Mesothelial cell of epicardium (in vitro differentiated cells): ENCODE results near the gene KCNT1. TPM values are rescaled to one million over a fixed set of nuclear protein-coding genes. Genes with fewer than 3 reads are reported as not detected.

Experiments used
- DNase-seq, 2 experiments: peaks; one replicate each; pipeline ENCODE4 v3.0.0; 2021; ENCODE audit warnings: low spot score in 2 of 2; ENCODE audit not compliant: unreplicated experiment in 2 of 2
- H3K27ac Mint-ChIP-seq: 2 replicates; pipeline ENCODE4 v1.8.0; 2021; ENCODE audit warnings: mixed read lengths
- H3K27me3 Mint-ChIP-seq: 2 replicates; pipeline ENCODE4 v1.8.0; 2021; ENCODE audit warnings: low read depth, mixed read lengths
- H3K36me3 Mint-ChIP-seq: 2 replicates; pipeline ENCODE4 v1.8.0; 2021; ENCODE audit warnings: mixed read lengths
- H3K4me1 Mint-ChIP-seq: 2 replicates; pipeline ENCODE4 v1.8.0; 2021; ENCODE audit warnings: mixed read lengths
- H3K4me3 Mint-ChIP-seq: 2 replicates; pipeline ENCODE4 v1.8.0; 2021; ENCODE audit warnings: mild to moderate bottlenecking, moderate library complexity, mixed read lengths
- H3K9me3 Mint-ChIP-seq: 2 replicates; pipeline ENCODE4 v1.8.0; 2021; ENCODE audit warnings: mixed read lengths
- total RNA-seq: library from RNA; stranded (reverse); gene quantifications from 3 replicates; pipeline ENCODE4 v1.2.1, GENCODE V29; 2021
- TF ChIP-seq, protein P1 (sequence below): fragments of 200-600 bp; sonication (generic); IDR thresholded peaks from one replicate; pipeline ENCODE4 v1.5.0; 2021; ENCODE audit warnings: antibody characterized with exemption; ENCODE audit not compliant: unreplicated experiment

Gene KCNT1
- total RNA-seq, 1 donor from 2014 or later, result not detected

DNA sequence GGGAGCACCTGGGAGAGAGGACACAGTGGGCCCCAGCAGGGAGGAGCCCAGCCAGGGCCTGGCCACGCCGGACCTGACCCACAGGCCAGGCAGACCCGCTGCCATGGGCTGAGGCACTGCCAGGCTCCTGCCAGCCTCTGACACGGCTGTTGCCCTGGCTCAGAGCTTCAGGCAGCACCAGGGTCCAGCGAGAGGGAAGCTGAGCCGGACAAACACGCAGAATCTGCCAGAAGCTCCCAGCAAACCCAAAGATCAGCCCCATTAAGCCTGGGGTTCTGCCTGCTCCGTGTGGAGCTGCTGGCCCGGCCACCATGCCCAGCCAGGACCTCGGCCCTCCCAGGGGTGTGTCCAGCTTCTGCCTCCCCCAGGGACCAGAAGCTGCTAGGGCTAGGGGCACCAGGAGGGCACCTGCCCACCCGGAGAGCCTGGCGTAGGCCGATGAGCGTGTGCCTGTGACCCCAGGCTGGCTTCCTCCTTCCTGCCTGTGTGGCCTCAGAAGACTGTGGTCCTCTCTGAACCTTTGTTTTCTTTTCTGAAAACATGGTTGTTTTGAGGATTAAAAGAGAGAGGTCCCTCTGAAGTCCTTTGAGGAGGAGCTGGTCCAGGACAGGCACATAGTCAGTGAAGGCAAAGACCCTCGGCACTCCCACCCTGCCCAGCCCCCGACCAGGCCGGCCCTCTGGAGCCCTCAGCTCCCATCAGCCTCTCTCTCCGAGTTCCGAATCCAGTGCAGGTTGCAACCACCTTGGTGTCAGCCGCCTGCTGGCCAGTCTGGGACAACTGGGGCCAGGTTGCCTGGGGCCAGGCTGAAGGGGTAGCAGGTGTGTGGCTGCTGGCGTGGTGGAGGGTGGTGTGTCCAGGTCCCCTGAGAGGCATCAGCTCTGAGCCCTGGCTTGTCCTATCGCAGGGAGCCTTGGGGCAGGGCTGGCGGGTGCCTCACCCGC lies 39.6 kb downstream of the KCNT1 start:
- Mint-ChIP-seq H3K9me3 (no peaks in the 10 kb centered on the region), H3K4me3 (no peak overlapping the region), H3K36me3 (no peaks in the 10 kb centered on the region), H3K27ac (no peak overlapping the region), H3K27me3 (peaks cover 37% of the 10 kb centered on the region), H3K4me1 (no peaks in the 10 kb centered on the region)
- no peak for DNase-seq
- TF ChIP-seq, protein P1, sequence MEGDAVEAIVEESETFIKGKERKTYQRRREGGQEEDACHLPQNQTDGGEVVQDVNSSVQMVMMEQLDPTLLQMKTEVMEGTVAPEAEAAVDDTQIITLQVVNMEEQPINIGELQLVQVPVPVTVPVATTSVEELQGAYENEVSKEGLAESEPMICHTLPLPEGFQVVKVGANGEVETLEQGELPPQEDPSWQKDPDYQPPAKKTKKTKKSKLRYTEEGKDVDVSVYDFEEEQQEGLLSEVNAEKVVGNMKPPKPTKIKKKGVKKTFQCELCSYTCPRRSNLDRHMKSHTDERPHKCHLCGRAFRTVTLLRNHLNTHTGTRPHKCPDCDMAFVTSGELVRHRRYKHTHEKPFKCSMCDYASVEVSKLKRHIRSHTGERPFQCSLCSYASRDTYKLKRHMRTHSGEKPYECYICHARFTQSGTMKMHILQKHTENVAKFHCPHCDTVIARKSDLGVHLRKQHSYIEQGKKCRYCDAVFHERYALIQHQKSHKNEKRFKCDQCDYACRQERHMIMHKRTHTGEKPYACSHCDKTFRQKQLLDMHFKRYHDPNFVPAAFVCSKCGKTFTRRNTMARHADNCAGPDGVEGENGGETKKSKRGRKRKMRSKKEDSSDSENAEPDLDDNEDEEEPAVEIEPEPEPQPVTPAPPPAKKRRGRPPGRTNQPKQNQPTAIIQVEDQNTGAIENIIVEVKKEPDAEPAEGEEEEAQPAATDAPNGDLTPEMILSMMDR, result no peak

GRCh38 chr9:135743021-135743420 lies 41.0 kb downstream of the KCNT1 start:
- Mint-ChIP-seq H3K9me3 (no peaks in the 10 kb centered on the region), H3K4me3 (no peak overlapping the region), H3K27ac (no peak overlapping the region), H3K4me1 (no peaks in the 10 kb centered on the region), H3K27me3 (peaks cover 24% of the 10 kb centered on the region), H3K36me3 (no peaks in the 10 kb centered on the region)
- TF ChIP-seq, protein P1, result no peak
- no peak for DNase-seq

- Mint-ChIP-seq H3K27ac (no peak overlapping the region), H3K9me3 (no peaks in the 10 kb centered on the region), H3K27me3 (peaks cover 16% of the 10 kb centered on the region), H3K36me3 (no peaks in the 10 kb centered on the region), H3K4me3 (no peak overlapping the region), H3K4me1 (no peaks in the 10 kb centered on the region)
- no peak for DNase-seq
- TF ChIP-seq, protein P1, result no peak
These were observed 41.8 kb downstream of the KCNT1 start for GRCh38 chr9:135743546-135744332.

- Mint-ChIP-seq H3K4me3 (no peak overlapping the region), H3K36me3 (no peaks in the 10 kb centered on the region), H3K4me1 (no peaks in the 10 kb centered on the region), H3K9me3 (no peaks in the 10 kb centered on the region), H3K27me3 (peaks cover 9% of the 10 kb centered on the region), H3K27ac (no peak overlapping the region)
- no peak for DNase-seq
- TF ChIP-seq, protein P1, result no peak
These were observed 42.5 kb downstream of the KCNT1 start for GRCh38 chr9:135744333-135745070.

DNA sequence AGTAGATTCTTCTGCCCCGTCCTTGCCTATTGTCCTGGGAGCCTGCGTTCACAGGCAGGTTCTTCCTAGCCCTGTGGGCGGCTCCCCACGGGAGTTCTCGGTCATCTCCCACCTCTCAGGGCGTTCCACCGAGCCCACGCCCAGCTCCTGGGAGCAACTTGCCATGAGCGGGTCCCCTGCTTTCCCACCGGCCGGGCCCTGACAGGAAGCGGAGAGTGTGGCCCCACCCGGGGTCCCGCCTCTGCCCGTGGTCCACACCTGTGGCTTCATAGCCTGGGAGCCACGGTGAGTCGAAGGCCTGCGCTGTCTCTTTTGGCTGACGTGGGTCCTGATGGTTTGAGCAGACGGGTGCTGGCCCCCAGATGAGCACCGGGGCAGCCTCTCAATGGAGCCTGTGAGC lies 43.2 kb downstream of the KCNT1 start:
- Mint-ChIP-seq H3K9me3 (no peaks in the 10 kb centered on the region), H3K4me3 (no peak overlapping the region), H3K27me3 (peaks cover 2% of the 10 kb centered on the region), H3K36me3 (no peaks in the 10 kb centered on the region), H3K4me1 (no peaks in the 10 kb centered on the region), H3K27ac (no peak overlapping the region)
- no peak for DNase-seq
- TF ChIP-seq, protein P1, result no peak
